Caco-2 (cell line): Measurements from ENCODE around the gene GRK5. TPM values are rescaled to one million over a fixed set of nuclear protein-coding genes. Genes with fewer than 3 reads are reported as not detected.
A peak's percentile ranks its signal among the peaks of the same experiment; 100 is the strongest.

Source experiments
- BruUV-seq: library from RNA; stranded (reverse); fragments of 400-500 nt; replicated peaks from 2 replicates; lab custom pipeline; 2021; lab: Mats Ljungman, UMichigan
- CTCF ChIA-PET: fragments of 300-600 bp; sonication (Branson Sonifier 250); formaldehyde crosslinking; loops from one replicate; lab custom pipeline; 2022; ENCODE audit warnings: antibody characterized with exemption; lab: Charles Lee
- POLR2A ChIA-PET: fragments of 300-600 bp; sonication (Branson Sonifier 250); formaldehyde crosslinking; loops from one replicate; lab custom pipeline; 2022; ENCODE audit warnings: antibody characterized with exemption; lab: Charles Lee
- DNase-seq, 2 experiments: peaks; one replicate each; pipeline versions ENCODE4 v3.0.0 to v3.0.0-alpha.2; 2020 to 2022
- H3K27me3 ChIP-seq: replicated peaks from 2 replicates; pipeline ENCODE4 v1.6.0; 2011; ENCODE audit warnings: low read length; ENCODE audit not compliant: control insufficient read depth, insufficient read depth
- H3K36me3 ChIP-seq: 2 replicates; pipeline ENCODE4 v1.5.1; 2011; ENCODE audit warnings: low read length; ENCODE audit not compliant: control insufficient read depth, insufficient read depth
- H3K4me1 ChIP-seq: fragments of 250-450 bp; sonication (Bioruptor Pico); 2 replicates; pipeline ENCODE4 v1.5.1; 2020; ENCODE audit warnings: mild to moderate bottlenecking
- H3K4me3 ChIP-seq: 2 replicates; pipeline ENCODE4 v1.5.1; 2011; ENCODE audit warnings: low read depth, mild to moderate bottlenecking, control low read depth, low read length
- H3K9me3 ChIP-seq: fragments of 250-450 bp; sonication (Bioruptor Pico); 2 replicates; pipeline ENCODE4 v1.5.1; 2020; ENCODE audit warnings: mild to moderate bottlenecking, moderate library complexity
- H3K27ac Mint-ChIP-seq: one replicate; pipeline ENCODE4 v1.8.0; 2022; ENCODE audit warnings: mixed read lengths; ENCODE audit not compliant: unreplicated experiment
- H3K27me3 Mint-ChIP-seq: one replicate; pipeline ENCODE4 v1.8.0; 2022; ENCODE audit warnings: mixed read lengths; ENCODE audit not compliant: insufficient read depth, unreplicated experiment
- H3K36me3 Mint-ChIP-seq: one replicate; pipeline ENCODE4 v1.8.0; 2022; ENCODE audit warnings: mild to moderate bottlenecking, mixed read lengths; ENCODE audit not compliant: insufficient read depth, unreplicated experiment
- H3K4me1 Mint-ChIP-seq: one replicate; pipeline ENCODE4 v1.8.0; 2022; ENCODE audit warnings: low read depth, mixed read lengths; ENCODE audit not compliant: unreplicated experiment
- H3K4me3 Mint-ChIP-seq: one replicate; pipeline ENCODE4 v1.8.0; 2022; ENCODE audit warnings: mild to moderate bottlenecking, moderate library complexity, mixed read lengths; ENCODE audit not compliant: unreplicated experiment
- H3K9me3 Mint-ChIP-seq: one replicate; pipeline ENCODE4 v1.8.0; 2022; ENCODE audit warnings: mixed read lengths; ENCODE audit not compliant: unreplicated experiment
- CTCF ChIP-seq, 2 experiments: fragments of 200-600 bp in 1 of 2; IDR thresholded peaks; 1 replicate in 1 of 2; 2 replicates in 1 of 2; pipeline versions ENCODE4 v1.5.1 to v1.8.0; 2011 to 2022; ENCODE audit warnings: antibody characterized with exemption in 1 of 2, control low read depth in 1 of 2, inconsistent platforms in 1 of 2, low read depth in 1 of 2, low read length in 1 of 2, mild to moderate bottlenecking in 1 of 2, moderate library complexity in 1 of 2; ENCODE audit not compliant: insufficient read depth in 1 of 2, severe bottlenecking in 1 of 2, unreplicated experiment in 1 of 2
- intact Hi-C: fragments of 100-400 bp; cut with micrococcal nuclease; formaldehyde crosslinking; loops from one replicate; pipeline ENCODE4 v1.10.0; 2022; ENCODE audit not compliant: unreplicated experiment
- total RNA-seq: library from RNA; stranded (reverse); gene quantifications from 2 replicates; pipeline ENCODE4 v1.2.3, GENCODE V29; 2022

GRK5 gene
- total RNA-seq, 1 experiment from 2014 or later: 7.7 TPM

DNA sequence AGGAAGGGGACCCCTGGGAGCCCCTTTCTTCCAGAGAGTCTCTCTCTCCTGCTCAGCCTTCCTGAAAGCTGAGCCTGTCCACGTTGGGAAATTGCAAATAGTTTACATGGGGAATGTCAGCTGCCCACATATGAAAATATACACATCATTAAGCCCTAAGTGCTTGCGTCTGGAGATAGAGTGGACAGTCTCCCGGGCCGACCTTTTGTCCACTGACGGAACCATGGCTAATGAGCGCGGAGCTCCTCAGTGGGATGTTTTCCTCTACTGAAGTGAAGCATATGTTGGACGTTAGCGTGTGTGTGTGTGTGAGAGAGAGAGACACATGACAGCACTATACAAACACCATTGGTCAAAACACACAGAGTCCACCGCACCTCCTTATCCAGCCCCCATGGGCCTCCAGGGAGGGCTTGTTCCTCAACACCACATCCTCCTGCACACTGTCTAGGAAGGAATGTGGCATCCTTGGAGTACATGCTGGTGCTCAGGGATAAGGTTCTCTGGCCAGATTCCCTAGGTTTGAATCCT lies 206.8 kb downstream of the GRK5 start:
- intact Hi-C loops: loop anchor here (1.0 to 10.0 kb wide), 2 partner anchors 99 to 124 kb away; no protein-coding TSS in a partner anchor
- H3K27me3 Mint-ChIP-seq: no peaks in the 10 kb centered on the region
- no peaks in the 10 kb centered on the region for H3K9me3 ChIP-seq
- no peak for TF ChIP-seq CTCF (IDR thresholded peaks at IDR 0.05; ENCODE audit: insufficient read depth in 1 of 2, low read depth in 1 of 2, low read length in 1 of 2, severe bottlenecking in 1 of 2, unreplicated experiment in 1 of 2)
- H3K27me3 ChIP-seq: no peaks in the 10 kb centered on the region
- peaks cover 14% of the 10 kb centered on the region for H3K4me1 Mint-ChIP-seq
- BruUV-seq: no TSS peak
- H3K36me3 Mint-ChIP-seq: peaks cover 9% of the 10 kb centered on the region
- H3K27ac Mint-ChIP-seq: peak overlapping the region; percentile 95
- ChIA-PET POLR2A (no interaction called here), CTCF (interaction anchor here (0.6 to 3.3 kb wide), 7 partner anchors 30 to 310 kb away, joined by 3 to 14 read pairs (median 3); partner anchors contain the start of genes DENND10 and GRK5)
- H3K4me3 ChIP-seq: no peak overlapping the region
- H3K36me3 ChIP-seq: no peaks in the 10 kb centered on the region
- H3K9me3 Mint-ChIP-seq: no peaks in the 10 kb centered on the region
- peaks cover 28% of the 10 kb centered on the region for H3K4me1 ChIP-seq
- peak overlapping the region; percentile 56 for H3K4me3 Mint-ChIP-seq
- peak; percentile 46 to 49 for DNase-seq

- no peaks in the 10 kb centered on the region for H3K36me3 ChIP-seq
- intact Hi-C loops: loop anchor here (10.0 kb wide), 1 partner anchor 100 kb away; no protein-coding TSS in a partner anchor
- Mint-ChIP-seq H3K36me3 (peaks cover 9% of the 10 kb centered on the region), H3K4me3 (no peak overlapping the region), H3K27ac (peak overlapping the region; percentile 27), H3K4me1 (peaks cover 14% of the 10 kb centered on the region), H3K9me3 (no peaks in the 10 kb centered on the region), H3K27me3 (no peaks in the 10 kb centered on the region)
- DNase-seq: no peak
- H3K4me1 ChIP-seq: peaks cover 28% of the 10 kb centered on the region
- TF ChIP-seq CTCF (IDR thresholded peaks at IDR 0.05; ENCODE audit: insufficient read depth in 1 of 2, low read depth in 1 of 2, low read length in 1 of 2, severe bottlenecking in 1 of 2, unreplicated experiment in 1 of 2): no peak
- BruUV-seq: no TSS peak
- no peaks in the 10 kb centered on the region for H3K9me3 ChIP-seq
- ChIA-PET CTCF (interaction anchor here (0.7 to 3.3 kb wide), 2 partner anchors 144 to 216 kb away, joined by 6 to 14 read pairs; no protein-coding TSS in a partner anchor), POLR2A (no interaction called here)
- no peak overlapping the region for H3K4me3 ChIP-seq
- H3K27me3 ChIP-seq: no peaks in the 10 kb centered on the region
These were observed 207.8 kb downstream of the GRK5 start for GRCh38 chr10:119415121-119415520.

- Mint-ChIP-seq H3K27ac (peak overlapping the region; percentile 27), H3K36me3 (peaks cover 9% of the 10 kb centered on the region), H3K27me3 (no peaks in the 10 kb centered on the region), H3K9me3 (no peaks in the 10 kb centered on the region), H3K4me3 (no peak overlapping the region), H3K4me1 (peaks cover 14% of the 10 kb centered on the region)
- POLR2A ChIA-PET: no interaction called here
- no peak for DNase-seq
- intact Hi-C loops: loop anchor here (10.0 kb wide), 1 partner anchor 101 kb away; no protein-coding TSS in a partner anchor
- no peak for TF ChIP-seq CTCF (IDR thresholded peaks at IDR 0.05; ENCODE audit: insufficient read depth in 1 of 2, low read depth in 1 of 2, low read length in 1 of 2, severe bottlenecking in 1 of 2, unreplicated experiment in 1 of 2)
- Histone ChIP-seq H3K9me3 (no peaks in the 10 kb centered on the region), H3K4me1 (peaks cover 28% of the 10 kb centered on the region), H3K36me3 (no peaks in the 10 kb centered on the region), H3K27me3 (no peaks in the 10 kb centered on the region), H3K4me3 (no peak overlapping the region)
- CTCF ChIA-PET: no interaction called here
- BruUV-seq: no TSS peak
These were observed 208.4 kb downstream of the GRK5 start for GRCh38 chr10:119415536-119416503.
